H1 (cell line): ENCODE results near the gene MLYCD. TPM values are rescaled to one million over a fixed set of nuclear protein-coding genes. Genes with fewer than 3 reads are reported as not detected.

Experiments
- CTCF ChIA-PET: fragments of 300-600 bp; sonication (Branson Sonifier 250); formaldehyde crosslinking; loops from one replicate; lab custom pipeline; 2021; ENCODE audit not compliant: partially characterized antibody; lab: Charles Lee
- POLR2A ChIA-PET: fragments of 300-600 bp; sonication (Branson Sonifier 250); formaldehyde crosslinking; loops from one replicate; lab custom pipeline; 2021; ENCODE audit warnings: inconsistent platforms; ENCODE audit not compliant: partially characterized antibody; lab: Charles Lee
- DNase-seq, 2 experiments: peaks; one replicate each; pipeline versions ENCODE4 v3.0.0 to v3.0.0-alpha.2; 2010 to 2022; ENCODE audit warnings: low spot score in 2 of 2, low read depth in 1 of 2, mixed read lengths in 1 of 2
- FAIRE-seq: peaks from 2 replicates; lab custom pipeline; 2011; peaks lifted over from hg19 to GRCh38; lab: Jason Lieb, UNC
- H2AFZ ChIP-seq: 2 replicates; pipeline ENCODE4 v1.8.1; 2012; ENCODE audit warnings: low read length, inconsistent platforms
- H2AK5ac ChIP-seq: 2 replicates; pipeline ENCODE4 v1.6.1; 2013; ENCODE audit warnings: low read depth, low read length
- H2BK120ac ChIP-seq: replicated peaks from 2 replicates; pipeline ENCODE3; 2013; ENCODE audit warnings: low read depth, low read length, inconsistent platforms
- H2BK12ac ChIP-seq: 2 replicates; pipeline ENCODE4 v1.6.1; 2013; ENCODE audit warnings: low read depth, low read length
- H2BK15ac ChIP-seq: 2 replicates; pipeline ENCODE4 v1.6.1; 2013; ENCODE audit warnings: low read length
- H2BK20ac ChIP-seq: 2 replicates; pipeline ENCODE4 v1.6.1; 2013; ENCODE audit warnings: low read length
- H2BK5ac ChIP-seq: 2 replicates; pipeline ENCODE4 v1.6.1; 2013; ENCODE audit warnings: low read depth, low read length
- H3K14ac ChIP-seq: 2 replicates; pipeline ENCODE4 v1.6.1; 2013; ENCODE audit warnings: inconsistent platforms; ENCODE audit not compliant: insufficient read length
- H3K18ac ChIP-seq: 2 replicates; pipeline ENCODE4 v1.6.1; 2013; ENCODE audit warnings: low read length; ENCODE audit errors: extremely low read depth
- H3K23ac ChIP-seq: 2 replicates; pipeline ENCODE4 v1.6.1; 2013; ENCODE audit warnings: inconsistent platforms; ENCODE audit not compliant: insufficient read length
- H3K23me2 ChIP-seq: 2 replicates; pipeline ENCODE4 v1.6.1; 2013; ENCODE audit warnings: low read depth, low read length
- H3K27ac ChIP-seq: 2 replicates; pipeline ENCODE4 v1.6.1; 2011; ENCODE audit warnings: low read depth, low read length, inconsistent platforms
- H3K27me3 ChIP-seq, 4 experiments: replicated peaks in 1 of 4; 1 replicate in 1 of 4; 2 replicates in 3 of 4; pipeline versions ENCODE4 v1.6.1 to v1.8.1; 2011 to 2013; ENCODE audit warnings: low read length in 3 of 4, mild to moderate bottlenecking in 3 of 4, inconsistent platforms in 2 of 4, mixed read lengths in 2 of 4, moderate library complexity in 1 of 4; ENCODE audit not compliant: control insufficient read depth in 3 of 4, insufficient read depth in 3 of 4; ENCODE audit errors: extremely low read depth in 1 of 4
- H3K36me3 ChIP-seq, 4 experiments: 2 replicates each; pipeline versions ENCODE4 v1.6.1 to v1.8.1; 2011 to 2013; ENCODE audit warnings: mild to moderate bottlenecking in 4 of 4, low read length in 3 of 4, moderate library complexity in 2 of 4, control low read depth in 1 of 4, inconsistent platforms in 1 of 4; ENCODE audit not compliant: insufficient read depth in 4 of 4, control insufficient read depth in 2 of 4
- H3K4ac ChIP-seq: replicated peaks from 2 replicates; pipeline ENCODE3; 2013; ENCODE audit warnings: low read length, low read depth, mixed read lengths, inconsistent platforms; ENCODE audit not compliant: insufficient read length
- H3K4me1 ChIP-seq, 4 experiments: replicated peaks in 1 of 4; 1 replicate in 1 of 4; 2 replicates in 3 of 4; pipeline versions ENCODE4 v1.6.1 to v1.8.1; 2011 to 2013; ENCODE audit warnings: low read length in 3 of 4, inconsistent platforms in 2 of 4, mixed read lengths in 1 of 4; ENCODE audit not compliant: insufficient read depth in 4 of 4, control insufficient read depth in 3 of 4
- H3K4me2 ChIP-seq, 2 experiments: 2 replicates each; pipeline versions ENCODE4 v1.6.1 to v1.8.1; 2011 to 2013; ENCODE audit warnings: low read depth in 2 of 2, low read length in 2 of 2, control low read depth in 1 of 2, inconsistent platforms in 1 of 2, mild to moderate bottlenecking in 1 of 2; ENCODE audit not compliant: insufficient read depth in 1 of 2
- H3K4me3 ChIP-seq, 4 experiments: fragments of 200-600, 300-600 bp in 1 of 4; sonication (generic), shearing (Covaris generic), sonication (Bioruptor Twin) in 1 of 4; 2 replicates each; pipeline versions ENCODE4 v1.5.1 to v1.8.1; 2011 to 2016; ENCODE audit warnings: low read length in 4 of 4, low read depth in 3 of 4, control low read depth in 2 of 4, inconsistent platforms in 2 of 4, mild to moderate bottlenecking in 2 of 4, mixed read lengths in 1 of 4, moderate library complexity in 1 of 4; ENCODE audit not compliant: insufficient read depth in 2 of 4; ENCODE audit errors: extremely low read depth in 1 of 4
- H3K56ac ChIP-seq: replicated peaks from 2 replicates; pipeline ENCODE3; 2013; ENCODE audit warnings: low read depth, mild to moderate bottlenecking, mixed read lengths, low read length, inconsistent platforms; ENCODE audit not compliant: insufficient read length
- H3K79me1 ChIP-seq: 2 replicates; pipeline ENCODE4 v1.6.1; 2013; ENCODE audit warnings: low read depth, low read length, control low read depth
- H3K79me2 ChIP-seq, 2 experiments: 2 replicates each; pipeline versions ENCODE4 v1.6.1 to v1.8.1; 2012 to 2013; ENCODE audit warnings: low read length in 2 of 2, mild to moderate bottlenecking in 2 of 2, inconsistent platforms in 1 of 2; ENCODE audit not compliant: insufficient read depth in 2 of 2, control insufficient read depth in 1 of 2
- H3K9ac ChIP-seq, 4 experiments: replicated peaks in 1 of 4; 1 replicate in 1 of 4; 2 replicates in 3 of 4; pipeline versions ENCODE4 v1.6.1 to v1.8.1; 2011 to 2013; ENCODE audit warnings: low read depth in 3 of 4, low read length in 3 of 4, control low read depth in 2 of 4, mild to moderate bottlenecking in 2 of 4, moderate library complexity in 2 of 4, inconsistent platforms in 1 of 4; ENCODE audit errors: extremely low read depth in 1 of 4
- H3K9me3 ChIP-seq, 2 experiments: 2 replicates each; pipeline versions ENCODE4 v1.6.1 to v1.8.1; 2012 to 2013; ENCODE audit warnings: mild to moderate bottlenecking in 2 of 2, moderate library complexity in 2 of 2, control low read depth in 1 of 2, inconsistent platforms in 1 of 2, low read depth in 1 of 2, low read length in 1 of 2, mixed read lengths in 1 of 2; ENCODE audit not compliant: insufficient read depth in 2 of 2
- H4K20me1 ChIP-seq, 2 experiments: replicated peaks in 1 of 2; 2 replicates each; pipeline versions ENCODE3 to v1.8.1; 2011 to 2013; ENCODE audit warnings: inconsistent platforms in 2 of 2, low read length in 2 of 2, mild to moderate bottlenecking in 1 of 2; ENCODE audit not compliant: insufficient read depth in 2 of 2, control insufficient read depth in 1 of 2
- H4K5ac ChIP-seq: 2 replicates; pipeline ENCODE4 v1.6.1; 2013; ENCODE audit warnings: low read length, low read depth, mixed read lengths, inconsistent platforms; ENCODE audit not compliant: insufficient read length
- H4K8ac ChIP-seq: 2 replicates; pipeline ENCODE4 v1.8.0; 2013; ENCODE audit warnings: mild to moderate bottlenecking, moderate library complexity, low read length, inconsistent platforms; ENCODE audit not compliant: insufficient read depth; ENCODE audit errors: extremely low read depth
- H4K91ac ChIP-seq: replicated peaks from 2 replicates; pipeline ENCODE3; 2013; ENCODE audit warnings: low read length, mixed read lengths, inconsistent platforms; ENCODE audit not compliant: insufficient read length
- BCL11A ChIP-seq, 2 experiments: IDR thresholded peaks; one replicate each; pipeline ENCODE4 v1.6.1; 2011; ENCODE audit warnings: low read depth in 2 of 2, low read length in 2 of 2, mild to moderate bottlenecking in 2 of 2
- CHD1 ChIP-seq: IDR thresholded peaks from 2 replicates; pipeline ENCODE4 v1.6.1; 2012; ENCODE audit warnings: low read depth, low read length, improper control_type of control experiment
- FOSL1 ChIP-seq: IDR thresholded peaks from 2 replicates; pipeline ENCODE4 v1.6.1; 2011; ENCODE audit warnings: mild to moderate bottlenecking, low read depth, low read length, moderate library complexity; ENCODE audit not compliant: insufficient read depth
- HDAC2 ChIP-seq, 2 experiments: fragments of 300-600 bp in 1 of 2; sonication (generic) in 1 of 2; IDR thresholded peaks; 2 replicates each; pipeline ENCODE4 v1.6.1; 2011 to 2012; ENCODE audit warnings: low read depth in 2 of 2, low read length in 2 of 2, mild to moderate bottlenecking in 2 of 2, moderate library complexity in 2 of 2, borderline replicate concordance in 1 of 2, inconsistent platforms in 1 of 2
- NANOG ChIP-seq: IDR thresholded peaks from 2 replicates; pipeline ENCODE4 v1.6.1; 2011; ENCODE audit warnings: low read length, low read depth, mild to moderate bottlenecking, inconsistent platforms; ENCODE audit not compliant: insufficient read depth, poor library complexity, severe bottlenecking
- SAP30 ChIP-seq: fragments of 300-600 bp; sonication (generic); IDR thresholded peaks from 2 replicates; pipeline ENCODE4 v1.7.1; 2012; ENCODE audit warnings: low read length, moderate library complexity, mild to moderate bottlenecking, inconsistent platforms; ENCODE audit not compliant: insufficient read depth, insufficient replicate concordance
- WGBS, 2 experiments: shearing (Covaris generic) in 1 of 2; methylation state at CpG; one replicate each; pipeline versions ENCODE4 v1.1.6 to v1.1.7; 2013 to 2015; ENCODE audit warnings: low lambda C conversion rate in 2 of 2, mixed read lengths in 2 of 2, inconsistent platforms in 1 of 2, low coverage in 1 of 2, missing lambda C conversion rate in 1 of 2; ENCODE audit not compliant: insufficient replicate concordance in 2 of 2, insufficient coverage in 1 of 2, insufficient read length in 1 of 2; ENCODE audit errors: extremely low coverage in 1 of 2, missing lambda C conversion rate in 1 of 2; 5-methylcytosine and 5-hydroxymethylcytosine counted together
- polyA plus RNA-seq, 7 experiments: library from polyadenylated mRNA; depleted of rRNA in 3 of 7; stranded (reverse) in 5 of 7; unstranded in 2 of 7; fragments of >200 nt in 5 of 7; fragments of 200-250 nt in 2 of 7; gene quantifications; 1 replicate in 5 of 7; 2 replicates in 1 of 7; 4 replicates in 1 of 7; pipeline versions ENCODE4 v1.2.1 to v1.2.3, GENCODE V29; 2011 to 2013; ENCODE audit warnings: missing spikeins in 2 of 7, mixed read lengths in 2 of 7
- total RNA-seq: library from RNA; stranded (reverse); fragmentation: NEBNext Ultra II Directional; extraction: Animal tissue kit (Norgen Biotek cat#: 25700); gene quantifications from 2 replicates; pipeline ENCODE4 v1.2.1, GENCODE V29; 2021
- TF ChIP-seq, protein P1 (sequence below): IDR thresholded peaks from 2 replicates; pipeline ENCODE4 v1.6.1; 2012; ENCODE audit warnings: inconsistent platforms
- TF ChIP-seq, protein P2 (sequence below): IDR thresholded peaks from 2 replicates; pipeline ENCODE4 v1.6.1; 2012; ENCODE audit warnings: low read length, inconsistent platforms

The MLYCD gene
- total and polyA plus RNA-seq, 2 of the 8 experiments (the other 6 are each of a cell fraction or from before 2014, with no cell fraction given), result 3.7 to 7.0 TPM

DNA sequence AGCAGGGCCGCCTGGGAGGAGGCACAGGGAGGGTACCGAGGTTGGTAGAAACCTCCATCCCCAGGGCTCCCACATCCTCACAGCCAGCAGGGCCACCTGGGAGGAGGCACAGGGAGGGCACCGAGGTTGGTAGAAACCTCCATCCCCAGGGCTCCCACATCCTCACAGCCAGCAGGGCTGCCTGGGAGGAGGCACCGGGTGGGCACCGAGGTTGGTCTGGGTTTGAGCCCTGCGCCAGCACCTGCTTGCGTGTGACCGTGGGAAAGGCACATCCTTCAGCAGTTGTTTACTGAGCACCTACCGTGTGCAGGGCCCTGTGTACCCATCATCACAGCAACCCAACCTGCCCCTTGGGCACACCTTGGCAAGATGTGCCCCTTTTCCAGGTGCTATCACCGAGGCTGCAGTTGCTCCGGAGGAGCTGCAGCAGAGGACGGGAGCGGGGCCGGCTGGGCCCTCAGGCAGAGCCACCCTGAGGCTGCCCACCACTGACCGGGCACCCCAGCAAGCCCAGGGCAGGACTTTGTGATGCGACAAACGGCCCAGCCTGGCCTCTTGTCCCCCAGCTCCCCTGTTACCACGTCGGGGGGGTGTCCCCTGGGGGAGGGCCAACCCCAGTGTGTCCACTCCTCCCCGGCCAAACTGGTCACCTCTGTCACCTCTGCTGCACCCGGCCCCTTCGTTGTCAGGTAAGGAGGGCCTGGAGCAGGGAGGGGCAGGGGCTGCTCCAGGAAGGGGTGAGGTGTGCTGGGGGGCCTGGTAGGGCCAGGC is 32.0 kb downstream of the MLYCD start:
- Histone ChIP-seq H3K79me2 (no peaks in the 10 kb centered on the region), H3K23ac (no peak overlapping the region), H3K4me3 (no peak overlapping the region), H4K5ac (no peak overlapping the region), H3K27me3 (peaks cover 0 to under 1% (median 0%) of the 10 kb centered on the region in 4 experiments; a peak in 1 of 7 replicates), H3K4ac (no peak overlapping the region), H4K8ac (peak overlapping the region; percentile 35; the same call in 1 of the 2 replicates), H2BK5ac (no peak overlapping the region), H4K20me1 (no peaks in the 10 kb centered on the region), H2BK20ac (no peak overlapping the region), H2AK5ac (no peak overlapping the region), H3K56ac (no peak overlapping the region), H3K4me2 (no peak overlapping the region), H3K9me3 (no peaks in the 10 kb centered on the region), H3K36me3 (no peaks in the 10 kb centered on the region), H3K9ac (no peak overlapping the region), H3K4me1 (peaks cover 0 to 6% (median 3%) of the 10 kb centered on the region in 4 experiments; a peak in 4 of 7 replicates), H3K79me1 (no peaks in the 10 kb centered on the region), H2BK120ac (no peak overlapping the region), H3K14ac (no peak overlapping the region), H2BK12ac (no peak overlapping the region), H2AFZ (no peak overlapping the region), H4K91ac (no peak overlapping the region), H3K27ac (no peak overlapping the region), H3K18ac (no peak overlapping the region), H2BK15ac (no peak overlapping the region; the same call in 1 of the 2 replicates), H3K23me2 (no peaks in the 10 kb centered on the region)
- WGBS, 2 experiments, result 86% methylated on average over 19 of the region's 22 CpGs; no CpG with 5 or more reads in 1 of the 2 experiments
- POLR2A ChIA-PET, result interaction anchor here (0.6 to 1.5 kb wide), 4 partner anchors 9 to 27 kb away, joined by 3 to 4 read pairs (median 3); no protein-coding TSS in a partner anchor
- DNase-seq (no peak), FAIRE-seq (no peak)
- CTCF ChIA-PET, result interaction anchor here (1.0 to 1.9 kb wide), 6 partner anchors 23 to 135 kb away, joined by 3 to 10 read pairs (median 3); partner anchors contain the start of gene OSGIN1
- TF ChIP-seq SAP30 (no peak), NANOG (no peak), BCL11A (IDR thresholded peaks at IDR 0.05; ENCODE audit: low read depth in 2 of 2, low read length in 2 of 2) (no peak), FOSL1 (no peak), CHD1 (no peak), HDAC2 (IDR thresholded peaks at IDR 0.05; ENCODE audit: borderline replicate concordance in 1 of 2, low read depth in 2 of 2, low read length in 2 of 2) (no peak)
- TF ChIP-seq, protein P1, sequence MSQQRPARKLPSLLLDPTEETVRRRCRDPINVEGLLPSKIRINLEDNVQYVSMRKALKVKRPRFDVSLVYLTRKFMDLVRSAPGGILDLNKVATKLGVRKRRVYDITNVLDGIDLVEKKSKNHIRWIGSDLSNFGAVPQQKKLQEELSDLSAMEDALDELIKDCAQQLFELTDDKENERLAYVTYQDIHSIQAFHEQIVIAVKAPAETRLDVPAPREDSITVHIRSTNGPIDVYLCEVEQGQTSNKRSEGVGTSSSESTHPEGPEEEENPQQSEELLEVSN, result no peak
- TF ChIP-seq, protein P2, sequence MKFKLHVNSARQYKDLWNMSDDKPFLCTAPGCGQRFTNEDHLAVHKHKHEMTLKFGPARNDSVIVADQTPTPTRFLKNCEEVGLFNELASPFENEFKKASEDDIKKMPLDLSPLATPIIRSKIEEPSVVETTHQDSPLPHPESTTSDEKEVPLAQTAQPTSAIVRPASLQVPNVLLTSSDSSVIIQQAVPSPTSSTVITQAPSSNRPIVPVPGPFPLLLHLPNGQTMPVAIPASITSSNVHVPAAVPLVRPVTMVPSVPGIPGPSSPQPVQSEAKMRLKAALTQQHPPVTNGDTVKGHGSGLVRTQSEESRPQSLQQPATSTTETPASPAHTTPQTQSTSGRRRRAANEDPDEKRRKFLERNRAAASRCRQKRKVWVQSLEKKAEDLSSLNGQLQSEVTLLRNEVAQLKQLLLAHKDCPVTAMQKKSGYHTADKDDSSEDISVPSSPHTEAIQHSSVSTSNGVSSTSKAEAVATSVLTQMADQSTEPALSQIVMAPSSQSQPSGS, result no peak
